Measurements from ENCODE around the gene TCF4.
A peak's percentile ranks its signal among the peaks of the same experiment; 100 is the strongest.

TCF4 gene

DNA sequence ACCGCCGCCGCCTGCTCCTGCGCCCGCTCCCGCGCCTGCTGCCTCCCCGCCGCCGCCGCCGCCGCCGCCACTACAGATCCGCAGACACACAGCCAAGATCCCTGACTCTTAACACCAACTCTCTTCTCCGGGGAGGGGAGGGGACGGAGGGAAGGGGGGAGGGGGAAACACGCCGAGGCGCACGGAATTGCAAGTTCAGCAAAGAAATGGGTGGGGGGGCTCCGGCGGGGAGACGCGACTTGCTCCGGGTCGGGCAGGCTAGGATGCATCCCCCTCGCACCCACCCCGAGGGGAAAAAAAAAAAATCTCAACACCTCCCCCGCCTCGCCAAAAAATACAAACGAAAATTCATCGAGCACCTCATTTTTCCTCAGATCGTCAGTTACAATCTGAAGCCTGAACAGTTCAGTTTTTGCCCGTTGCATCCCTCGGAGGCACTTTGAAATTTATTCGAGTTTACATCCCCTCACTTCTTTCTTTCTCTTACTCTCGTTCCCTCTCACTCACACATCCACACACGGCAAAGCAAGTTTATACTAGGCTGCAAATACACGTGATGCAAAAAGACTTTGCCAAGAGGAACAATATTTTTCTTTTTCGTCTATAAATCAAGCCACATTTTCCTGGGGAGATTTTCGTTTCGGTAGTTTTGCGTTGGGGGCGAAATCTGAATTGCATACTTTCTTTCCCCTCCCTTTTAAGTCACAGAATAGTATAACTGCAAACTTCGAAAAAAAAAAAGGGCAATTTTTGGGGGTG lies at the start of gene TCF4:
TSS of gene TCF4 (minus strand) at position 82 of the 759 bp plus-strand sequence. CDS start 1,076 bp downstream, outside the sequence.
- peak; percentile 26 for FAIRE-seq

DNA sequence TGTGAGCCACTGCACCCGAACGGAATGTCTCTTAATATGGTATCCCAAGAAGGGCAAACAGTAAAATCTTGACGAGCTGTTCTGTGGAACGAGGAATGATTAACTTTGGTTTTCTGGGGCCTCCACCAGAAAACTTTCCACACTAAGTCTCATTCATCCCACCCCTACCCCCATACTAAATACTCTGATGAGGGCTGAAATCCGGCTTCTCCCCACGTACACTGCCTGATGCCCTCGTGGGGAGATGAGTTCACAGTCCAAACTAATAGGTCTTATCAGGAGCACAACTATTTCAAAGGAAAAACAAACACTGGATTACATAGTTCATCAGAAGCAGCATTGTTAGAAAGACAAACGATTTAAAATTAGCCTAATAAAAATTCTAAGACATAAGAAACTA lies 49.2 kb upstream of the TCF4 start:
- FAIRE-seq, result no peak

DNA sequence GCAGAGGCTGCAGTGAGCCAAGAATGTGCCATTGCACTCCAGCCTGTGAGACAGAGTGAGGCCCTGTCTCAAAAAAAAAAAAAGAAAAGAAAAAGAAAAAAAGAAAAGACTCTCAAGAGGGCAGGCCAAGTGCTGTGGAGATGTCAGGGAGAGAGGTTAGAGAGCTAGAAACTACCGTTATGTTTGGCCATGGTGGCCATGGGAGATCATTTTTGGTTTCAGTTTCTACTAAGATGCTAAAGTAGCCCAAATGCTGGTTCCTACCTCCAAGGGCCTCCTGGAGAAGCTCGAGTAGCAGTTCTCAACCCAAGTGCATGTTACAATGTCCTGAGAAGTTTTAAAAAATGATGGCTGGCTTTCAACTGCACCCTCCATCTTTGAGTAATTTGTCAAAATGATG lies 47.4 kb upstream of the TCF4 start:
- FAIRE-seq, result no peak

DNA sequence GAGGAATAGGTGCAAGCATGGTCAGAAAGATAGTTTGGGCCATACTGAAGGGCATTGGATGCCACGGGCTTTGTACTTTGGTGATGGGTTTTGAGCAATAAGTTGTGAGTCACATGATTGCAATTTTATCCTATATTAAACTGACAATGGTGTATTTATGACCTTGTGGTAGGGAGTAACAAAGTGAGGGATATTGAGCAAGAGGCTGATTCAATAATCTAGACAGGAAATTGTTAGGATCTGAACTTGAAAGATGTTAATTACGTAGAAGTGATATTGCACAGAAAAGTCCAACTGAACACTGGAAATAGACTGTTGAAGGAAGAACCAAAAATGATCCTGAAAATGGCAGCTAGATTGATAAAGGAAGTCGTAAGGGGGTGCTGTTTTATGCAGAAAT lies 46.6 kb upstream of the TCF4 start:
- no peak for FAIRE-seq

DNA sequence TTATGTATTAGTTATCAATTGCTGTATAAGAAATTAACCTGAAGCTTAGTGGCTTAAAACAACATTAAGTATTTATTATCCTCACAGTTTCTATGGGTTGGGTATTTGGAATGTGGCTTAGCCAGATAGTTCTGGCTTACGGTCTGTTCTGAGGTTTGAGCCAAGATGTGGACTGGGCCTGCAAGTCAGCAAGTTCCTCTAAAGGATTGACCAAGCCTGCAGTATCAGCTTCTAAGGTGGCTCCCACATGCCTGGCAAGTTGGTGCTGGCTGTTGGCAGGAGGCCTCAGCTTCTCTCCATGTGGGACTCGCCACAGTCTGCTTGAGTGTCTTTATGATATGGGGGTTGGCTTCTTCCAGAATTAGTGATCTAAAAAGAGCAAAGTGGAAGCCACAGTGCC lies 45.0 kb upstream of the TCF4 start:
- no peak for FAIRE-seq

DNA sequence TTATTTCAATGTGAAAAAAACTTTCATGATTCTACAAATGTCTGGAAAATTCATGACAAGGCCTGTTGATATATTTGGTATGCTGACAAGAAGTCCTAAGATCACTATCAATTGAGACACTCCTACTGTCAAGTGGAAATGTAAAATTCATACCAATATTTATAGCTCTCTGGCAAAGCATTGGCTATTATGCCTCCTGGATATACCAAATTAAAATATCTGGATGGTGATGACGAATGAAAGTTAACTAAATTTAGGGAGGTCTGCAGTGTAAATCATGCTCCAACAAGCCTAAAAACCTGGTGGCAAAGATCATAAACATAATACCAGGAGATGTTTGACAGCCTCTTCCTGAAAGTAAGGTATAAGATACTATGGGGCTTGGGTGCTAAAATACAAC lies 41.1 kb upstream of the TCF4 start:
- no peak for FAIRE-seq

DNA sequence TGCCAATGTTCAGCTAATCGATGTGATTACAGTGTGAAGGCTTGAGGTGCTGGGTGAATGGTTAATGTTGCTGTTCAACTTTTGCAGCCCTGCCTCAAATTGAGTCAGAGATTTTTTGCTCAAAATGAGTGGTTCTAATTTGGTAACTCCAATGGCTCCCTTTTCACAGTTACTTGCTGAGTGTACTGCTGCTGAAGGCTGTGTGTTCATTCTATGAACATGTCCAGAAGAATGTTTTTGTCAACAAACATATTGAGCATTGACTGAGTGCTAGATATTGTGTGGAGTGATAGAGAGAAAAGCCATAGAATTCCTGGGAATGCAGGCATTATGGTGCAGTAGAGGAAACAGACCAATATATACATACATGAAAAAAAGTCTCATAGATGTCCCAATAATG lies 39.0 kb upstream of the TCF4 start:
- FAIRE-seq, result no peak

DNA sequence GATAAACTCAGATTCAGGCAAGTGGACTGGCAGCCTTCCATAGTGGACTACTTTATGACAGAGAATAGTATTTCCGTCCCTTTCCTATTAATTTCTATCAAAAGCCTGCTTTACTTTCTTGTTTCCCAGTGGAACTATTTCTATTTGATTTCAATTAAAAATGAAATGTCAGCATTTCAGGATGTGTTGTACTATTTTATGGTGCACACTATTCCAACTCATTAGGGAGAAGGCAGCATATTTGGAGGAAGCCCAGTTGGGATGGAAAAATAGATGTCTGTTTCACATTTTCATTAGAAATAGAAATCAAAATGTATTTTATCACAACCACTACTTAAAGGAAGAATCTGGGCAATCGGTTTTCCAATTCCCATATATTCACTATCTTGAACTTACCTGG lies 37.9 kb upstream of the TCF4 start:
- FAIRE-seq, result no peak

DNA sequence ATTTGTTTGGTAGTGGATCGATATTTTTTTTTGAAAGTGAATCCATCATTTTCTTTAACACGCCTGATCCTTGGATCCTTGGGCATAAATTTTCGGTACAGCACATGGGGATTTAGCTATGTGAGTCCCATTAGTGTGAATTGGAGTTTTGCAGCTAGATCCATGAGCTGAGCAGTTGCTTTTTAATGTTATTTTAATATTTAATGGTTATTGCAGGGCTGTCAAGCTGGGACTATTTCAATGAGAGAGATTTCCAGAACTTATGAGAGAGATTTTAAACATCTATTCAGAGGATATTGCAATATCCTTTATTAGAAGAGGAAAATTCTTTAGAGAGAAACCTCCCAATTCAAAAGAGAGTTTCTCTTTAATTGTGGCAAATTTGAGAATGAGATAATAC lies 35.6 kb upstream of the TCF4 start:
- no peak for FAIRE-seq

DNA sequence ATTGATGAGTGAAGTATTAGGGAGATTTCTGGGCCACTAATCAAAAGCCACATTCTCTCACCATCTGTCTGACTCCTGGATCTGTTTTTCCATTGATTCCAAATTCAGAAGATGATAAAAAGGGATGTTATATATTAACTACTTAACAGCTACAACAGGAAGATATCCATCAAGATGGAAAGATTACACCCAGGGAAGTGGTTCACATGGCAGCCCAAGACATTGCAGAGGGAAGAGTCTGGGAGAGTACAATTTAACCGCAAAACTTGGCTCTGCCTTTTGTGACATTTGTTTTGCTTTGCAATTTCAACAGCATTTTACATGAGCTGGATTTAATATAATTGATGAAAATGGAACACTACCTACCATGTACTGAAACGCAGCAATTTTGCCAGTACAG lies 22.5 kb upstream of the TCF4 start:
- FAIRE-seq, result no peak

DNA sequence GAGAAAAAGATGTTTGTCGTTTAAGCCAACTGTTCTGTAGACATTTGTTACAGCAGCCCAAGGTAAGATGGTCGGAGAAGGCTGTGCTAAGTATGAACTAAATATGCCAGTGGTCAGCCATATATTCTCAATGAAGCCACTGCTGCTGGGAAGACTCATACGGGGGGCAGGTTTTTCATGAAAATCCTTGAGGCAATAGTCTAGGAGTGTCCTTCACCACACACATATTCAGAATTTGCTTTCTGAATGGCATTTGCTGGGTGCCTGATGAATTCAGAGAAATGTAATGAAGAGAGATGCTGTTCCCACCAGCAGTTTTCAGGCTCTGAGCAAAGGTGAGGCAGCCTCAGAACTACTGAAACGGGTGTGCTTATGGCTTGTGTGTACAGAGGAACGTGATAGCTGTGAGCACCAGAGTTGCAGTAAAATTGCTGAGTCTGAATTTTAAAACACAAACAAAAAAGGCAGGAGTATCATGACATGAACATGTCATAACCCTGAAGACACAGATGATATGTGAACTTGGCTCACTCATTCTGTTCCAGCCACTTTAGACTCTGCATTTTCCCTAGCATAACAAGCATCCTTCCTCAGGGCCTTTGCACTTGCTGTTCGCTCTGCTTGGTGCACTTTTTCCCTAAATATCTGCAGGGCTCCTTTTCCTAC lies 21.3 kb upstream of the TCF4 start:
- FAIRE-seq, result no peak

DNA sequence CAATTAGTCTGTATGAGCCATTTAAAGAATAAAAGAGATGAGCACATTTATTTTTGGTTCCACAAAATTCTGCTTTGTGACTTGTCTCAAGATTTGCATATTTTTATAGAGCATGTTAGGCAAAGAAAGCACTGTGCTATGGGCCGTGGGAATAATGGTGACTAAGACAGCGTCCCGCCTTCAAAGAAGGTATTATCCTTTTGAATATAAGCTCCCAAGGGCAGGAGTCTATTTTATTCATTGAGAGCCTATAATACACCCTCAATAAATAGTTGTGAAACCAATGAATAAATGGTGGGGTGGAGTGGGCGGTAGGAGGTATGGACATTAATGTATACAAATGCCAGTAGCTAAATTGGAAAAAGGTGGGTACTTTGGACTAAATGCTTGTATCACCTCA lies 20.5 kb upstream of the TCF4 start:
- no peak for FAIRE-seq

DNA sequence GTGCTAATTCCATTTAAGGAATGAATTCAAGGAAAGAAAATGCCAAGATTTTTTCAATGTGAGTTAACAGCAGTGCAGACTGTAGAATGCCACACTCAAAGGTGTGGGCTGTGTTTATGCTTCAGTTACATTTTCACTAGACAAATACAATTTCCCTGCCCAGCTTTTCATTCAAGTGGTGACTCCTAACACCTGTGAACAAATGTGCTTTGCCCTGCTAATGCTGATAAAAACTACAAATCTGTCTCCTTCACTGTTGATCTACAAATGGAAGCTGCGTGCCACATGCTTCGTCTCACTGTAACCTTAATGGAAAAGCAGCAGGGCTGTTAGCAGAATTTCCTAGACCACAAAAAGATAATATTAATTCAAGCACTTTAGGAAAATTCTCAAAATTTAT lies 19.8 kb upstream of the TCF4 start:
- no peak for FAIRE-seq

DNA sequence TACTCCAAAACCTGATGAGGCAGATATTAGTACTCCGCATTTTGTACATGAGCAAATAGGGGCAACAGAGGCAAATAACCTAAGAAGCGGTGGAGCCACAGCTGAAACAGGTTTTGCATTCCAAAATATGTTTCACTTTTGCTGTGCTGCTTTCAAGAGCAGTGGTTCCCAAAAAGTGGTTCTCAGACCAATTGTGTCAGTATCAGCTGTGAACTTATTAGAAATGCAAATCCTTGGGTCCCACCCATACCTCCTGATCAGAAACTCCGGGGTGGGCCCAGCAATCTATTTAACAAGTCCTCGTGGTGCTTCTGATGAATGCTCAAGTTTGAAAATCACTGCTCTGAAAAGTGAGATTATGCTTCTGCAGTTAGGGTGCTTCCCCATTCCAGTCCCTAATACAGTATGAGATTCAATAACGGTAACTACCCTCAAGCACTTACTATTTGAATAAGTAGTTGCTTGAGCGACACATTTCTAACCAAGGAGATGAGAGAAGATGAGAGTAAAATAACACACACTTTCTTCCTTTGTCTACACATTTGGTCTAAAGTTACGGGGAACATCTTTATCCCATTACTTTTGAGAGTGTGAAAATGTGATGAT lies 17.8 kb upstream of the TCF4 start:
- no peak for FAIRE-seq

DNA sequence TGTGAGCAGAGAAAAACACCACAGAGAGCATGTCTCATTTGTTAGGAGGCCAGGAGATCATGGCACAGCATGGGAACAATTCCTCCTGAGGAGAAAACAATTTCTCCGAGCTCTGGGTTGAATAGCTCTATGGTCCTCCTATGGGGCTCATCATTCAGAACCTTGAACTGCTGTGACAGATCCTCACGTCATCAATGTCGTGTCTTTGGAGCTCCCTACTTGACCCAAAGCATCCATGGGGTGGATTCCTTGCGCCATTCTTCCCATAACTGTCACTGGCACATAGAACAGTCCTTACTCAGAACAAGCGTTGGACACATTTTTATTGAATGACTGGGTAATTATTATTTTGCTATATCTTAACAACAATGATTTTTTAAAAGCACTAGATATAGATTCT lies 15.8 kb upstream of the TCF4 start:
- FAIRE-seq, result no peak

DNA sequence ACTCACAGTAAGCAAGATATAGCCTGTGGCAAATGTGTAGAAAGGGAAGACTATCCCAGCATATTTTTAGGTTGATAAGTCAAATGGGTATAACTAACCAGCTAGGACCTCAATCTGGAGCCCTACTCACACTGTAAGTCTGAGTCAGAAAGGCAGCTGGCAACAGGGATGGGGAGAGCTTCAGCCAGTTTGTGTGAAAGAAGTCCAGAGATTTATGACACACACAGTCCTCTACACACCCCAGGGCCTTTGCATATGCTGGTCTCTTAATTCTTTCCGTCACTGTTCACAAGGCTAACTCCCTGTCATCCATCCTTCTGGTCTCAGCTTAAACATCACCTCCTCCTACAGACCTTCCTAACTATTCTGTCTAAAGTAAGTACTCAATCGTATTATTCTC lies 5.9 kb upstream of the TCF4 start:
- FAIRE-seq, result no peak

DNA sequence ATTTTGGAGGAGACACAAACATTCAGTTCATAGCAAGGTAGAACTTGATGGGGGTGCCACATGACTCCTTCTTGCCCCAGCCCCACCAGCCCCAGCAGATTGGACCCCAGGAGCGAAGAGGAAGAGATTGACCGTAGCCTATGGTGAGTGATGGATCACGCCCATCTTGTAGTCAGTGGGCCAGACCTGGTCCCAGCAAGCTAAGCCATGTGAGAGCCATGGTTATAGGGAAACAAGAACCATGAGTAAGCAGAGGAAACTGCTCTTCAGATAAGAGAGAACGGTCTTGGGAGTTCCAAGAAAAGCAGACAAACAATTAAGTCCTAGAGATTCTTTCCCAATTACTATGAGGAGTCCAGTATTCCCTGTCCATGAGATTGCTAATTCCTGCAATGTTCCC lies 4.6 kb upstream of the TCF4 start:
- no peak for FAIRE-seq

DNA sequence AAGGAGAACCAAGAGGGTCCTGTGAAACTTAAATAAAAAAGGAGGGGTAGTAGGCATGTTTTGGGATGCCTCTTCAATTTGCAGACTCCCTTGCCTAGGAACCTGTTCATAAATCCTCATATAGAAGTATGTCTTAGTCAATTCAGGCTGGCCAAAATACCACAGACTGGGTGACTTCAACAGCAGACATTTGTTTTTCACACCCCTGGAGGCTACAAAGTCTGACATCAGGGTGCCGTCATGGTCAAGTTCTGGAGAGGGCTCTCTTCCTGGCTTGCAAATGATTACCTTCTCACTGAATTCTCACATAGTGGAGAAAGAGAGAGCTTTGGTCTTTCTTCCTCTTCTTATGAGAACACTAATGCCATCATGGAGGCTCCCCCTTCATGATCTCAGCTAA lies 4.1 kb upstream of the TCF4 start:
- no peak for FAIRE-seq

DNA sequence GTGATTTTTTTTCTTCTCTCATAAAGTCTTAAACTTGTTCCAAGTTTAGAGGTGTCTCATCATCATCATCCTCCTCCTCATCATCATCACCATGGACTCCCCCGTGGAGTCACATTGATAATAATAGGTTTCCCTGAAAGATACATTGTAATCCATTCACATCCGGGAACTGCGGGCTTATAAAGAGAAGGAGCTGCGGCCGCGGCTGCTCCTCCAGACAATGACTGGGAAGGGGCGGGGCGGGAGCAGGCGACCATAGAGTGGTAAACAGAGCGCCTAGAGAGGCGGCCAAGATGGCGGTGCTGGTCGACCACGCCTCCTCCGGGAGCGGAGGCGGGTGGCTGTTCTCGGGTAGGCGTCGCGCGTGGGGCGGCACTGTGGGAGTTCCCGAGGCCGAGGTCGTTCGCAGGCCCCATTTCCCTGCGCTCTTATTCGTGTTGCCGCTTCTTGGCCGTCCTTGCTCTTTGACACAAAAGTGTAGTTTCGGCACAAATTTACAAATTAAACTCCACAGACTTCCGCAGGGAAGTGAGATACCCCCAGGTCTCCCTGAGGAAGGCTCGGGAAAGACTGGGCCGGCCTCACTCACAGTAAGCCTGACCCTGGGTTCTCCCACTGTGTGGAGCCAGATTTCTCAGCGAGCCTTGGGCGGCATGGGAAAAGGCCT lies 1.8 kb upstream of the TCF4 start:
- FAIRE-seq, result peak; percentile 94

DNA sequence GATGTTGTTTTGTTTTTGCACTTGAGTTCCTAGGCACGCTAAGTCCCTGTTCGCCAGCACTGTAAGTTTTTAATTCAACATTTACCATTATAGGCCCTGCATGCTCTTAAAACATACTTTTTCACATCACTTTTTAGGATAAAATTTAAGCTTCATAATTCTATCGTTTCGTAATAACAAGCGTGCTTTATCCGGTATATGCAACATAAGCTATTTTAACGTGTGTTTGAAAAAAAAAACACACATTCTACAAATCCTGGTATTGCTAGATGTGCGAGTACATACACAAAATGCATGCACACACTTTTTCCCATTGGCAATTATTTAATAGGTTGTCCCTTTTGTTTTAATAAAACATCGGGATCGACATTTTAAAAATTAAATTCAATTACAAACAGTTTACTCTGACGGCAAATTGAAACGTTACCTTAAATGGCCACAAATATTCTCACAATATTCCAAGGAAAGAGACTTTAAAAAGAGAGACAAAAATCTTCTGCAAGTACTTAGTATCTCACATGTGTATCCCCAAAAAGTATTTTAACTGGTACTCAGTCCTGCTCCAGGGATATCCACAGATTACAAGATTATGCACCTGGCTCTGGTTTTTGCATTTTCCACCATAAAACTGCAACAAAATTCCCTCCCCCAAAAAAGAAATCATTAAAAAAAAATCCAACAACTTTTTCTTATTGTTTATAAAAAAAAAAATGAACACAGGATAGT lies 1.0 kb upstream of the TCF4 start:
- FAIRE-seq, result no peak

DNA sequence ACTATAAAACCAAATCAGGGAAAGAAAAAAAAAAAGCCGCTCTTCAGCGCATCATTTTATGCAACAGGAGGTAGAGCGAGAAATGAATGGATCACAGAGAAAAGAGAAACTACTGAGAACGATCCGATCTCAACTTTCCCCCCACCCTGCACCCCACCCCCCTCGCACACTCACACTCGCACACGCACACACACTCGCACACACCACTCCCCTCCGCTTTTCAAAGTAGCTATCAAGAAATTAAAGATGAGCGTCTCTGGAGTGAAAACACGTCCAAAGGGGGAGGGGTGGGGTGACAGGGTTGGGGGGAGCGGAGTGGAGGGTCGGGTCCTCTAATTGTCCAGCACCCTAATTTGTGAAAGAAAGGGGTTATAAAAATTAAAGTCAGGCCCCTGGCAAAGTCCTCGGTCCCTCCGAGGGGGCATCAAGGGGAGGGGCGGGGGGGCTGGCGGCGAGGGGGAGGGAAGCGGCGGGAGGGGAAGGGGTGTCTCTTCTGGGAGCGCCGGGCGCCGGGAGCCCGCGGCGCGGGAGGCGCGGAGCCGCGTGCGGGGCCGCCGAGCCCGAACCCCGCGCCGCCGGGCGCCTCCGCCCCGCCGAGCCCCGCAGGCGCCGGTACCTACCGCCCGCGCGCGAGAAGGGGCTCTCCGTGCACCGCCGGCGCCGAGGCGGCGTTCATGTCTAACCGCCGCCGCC lies 428 bp downstream of the TCF4 start:
- FAIRE-seq, result no peak

DNA sequence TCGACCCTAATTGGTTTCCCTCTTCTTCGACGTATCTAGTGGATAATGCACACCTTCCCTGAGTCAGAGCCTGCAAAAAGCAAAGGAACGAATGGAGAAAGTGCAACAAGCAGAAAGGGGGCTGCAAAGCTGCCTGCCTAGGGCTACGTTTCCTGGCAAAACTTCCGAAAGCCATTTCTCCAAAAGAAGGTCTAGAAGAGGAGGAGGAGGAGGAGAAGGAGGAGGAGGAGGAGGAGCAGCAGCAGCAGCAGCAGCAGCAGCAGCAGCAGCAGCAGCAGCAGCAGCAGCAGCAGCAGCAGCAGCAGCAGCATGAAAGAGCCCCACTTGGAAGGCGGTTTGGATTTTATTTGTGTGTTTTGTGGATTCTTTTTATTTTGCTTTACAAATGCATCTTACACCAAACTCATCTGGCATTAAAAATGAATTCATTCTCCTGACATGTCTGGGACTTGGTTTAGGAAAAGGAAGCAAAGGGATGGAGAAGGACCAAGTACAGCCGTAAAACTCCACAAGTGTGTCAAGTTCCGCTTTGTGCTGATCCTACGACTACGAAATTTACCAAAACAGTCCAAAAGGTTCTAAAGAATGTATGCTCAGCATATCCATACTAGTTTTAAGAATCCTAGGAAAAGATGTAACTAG lies 2.0 kb downstream of the TCF4 start:
- FAIRE-seq, result no peak
